Stomach (tissue), 4 donors: ENCODE results near the gene ARRDC2.

Source experiments
- CTCF ChIP-seq, 7 experiments: fragments of 450-650 bp in 4 of 7; fragments of 200-600 bp in 3 of 7; sonication (generic) in 3 of 7; IDR thresholded peaks; one replicate each; pipeline ENCODE4 v1.5.1; 2016 to 2019; ENCODE audit warnings: antibody characterized with exemption in 7 of 7, control low read depth in 2 of 7, mild to moderate bottlenecking in 1 of 7
- EP300 ChIP-seq: sonication (generic); formaldehyde crosslinking; IDR thresholded peaks from one replicate; pipeline ENCODE4 v1.6.1; 2017; ENCODE audit warnings: antibody characterized with exemption
- POLR2A ChIP-seq, 4 donors: fragments of 450-650 bp; IDR thresholded peaks; one replicate each; pipeline ENCODE4 v1.6.1; 2016; ENCODE audit warnings: antibody characterized with exemption in 4 of 4, control low read depth in 2 of 4, mild to moderate bottlenecking in 1 of 4, moderate library complexity in 1 of 4
- POLR2AphosphoS5 ChIP-seq, 3 donors: sonication (generic); formaldehyde crosslinking; IDR thresholded peaks; one replicate each; pipeline ENCODE4 v1.6.1; 2016; ENCODE audit warnings: antibody characterized with exemption in 3 of 3

DNA sequence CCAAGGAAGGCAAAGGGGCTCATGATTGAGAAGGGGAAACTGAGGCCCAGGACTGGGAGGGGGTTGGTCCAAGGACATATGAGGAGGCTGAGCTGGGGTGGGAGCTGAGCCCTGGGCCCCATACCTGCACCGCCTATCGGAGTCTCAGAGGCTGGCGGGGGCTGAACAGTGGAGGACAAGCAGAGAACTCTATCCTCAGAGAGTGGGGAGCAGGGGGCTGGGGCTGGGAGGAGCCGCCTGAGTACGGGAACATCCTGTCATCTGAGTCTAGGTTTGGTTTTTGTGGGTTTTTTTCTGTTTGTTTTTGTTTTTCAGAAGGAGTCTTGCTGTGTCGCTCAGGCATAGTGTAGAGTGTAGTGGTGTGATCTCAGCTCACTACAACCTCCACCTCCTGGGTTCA is 6.2 kb downstream of the ARRDC2 start:
- no peak for TF ChIP-seq POLR2A (IDR thresholded peaks at IDR 0.05)
- TF ChIP-seq CTCF (IDR thresholded peaks at IDR 0.05), result no peak
- no peak for TF ChIP-seq POLR2AphosphoS5 (IDR thresholded peaks at IDR 0.05)
- no peak for TF ChIP-seq EP300
